Upper lobe of left lung (tissue), 4 donors: Measurements from ENCODE around the gene PDZK1IP1.

Experiments
- CTCF ChIP-seq, 6 experiments: fragments of 450-650 bp in 4 of 6; fragments of 200-600 bp in 2 of 6; sonication (generic) in 2 of 6; IDR thresholded peaks; one replicate each; pipeline ENCODE4 v1.5.1; 2016 to 2019; ENCODE audit warnings: antibody characterized with exemption in 6 of 6
- EP300 ChIP-seq, 4 donors: sonication (generic); formaldehyde crosslinking; IDR thresholded peaks; one replicate each; pipeline ENCODE4 v1.5.1; 2017; ENCODE audit warnings: antibody characterized with exemption in 4 of 4, control low read depth in 2 of 4
- POLR2A ChIP-seq, 4 donors: fragments of 450-650 bp; IDR thresholded peaks; one replicate each; pipeline ENCODE4 v1.5.1; 2016 to 2017; ENCODE audit warnings: antibody characterized with exemption in 4 of 4, mild to moderate bottlenecking in 2 of 4

GRCh38 chr1:47178020-47178419 lies 11.8 kb downstream of the PDZK1IP1 start:
- TF ChIP-seq POLR2A (IDR thresholded peaks at IDR 0.05) = no peak
- no peak for TF ChIP-seq CTCF (IDR thresholded peaks at IDR 0.05)
- no peak for TF ChIP-seq EP300 (IDR thresholded peaks at IDR 0.05)
